ENCODE measurements around the gene RAB32.

Gene RAB32

DNA sequence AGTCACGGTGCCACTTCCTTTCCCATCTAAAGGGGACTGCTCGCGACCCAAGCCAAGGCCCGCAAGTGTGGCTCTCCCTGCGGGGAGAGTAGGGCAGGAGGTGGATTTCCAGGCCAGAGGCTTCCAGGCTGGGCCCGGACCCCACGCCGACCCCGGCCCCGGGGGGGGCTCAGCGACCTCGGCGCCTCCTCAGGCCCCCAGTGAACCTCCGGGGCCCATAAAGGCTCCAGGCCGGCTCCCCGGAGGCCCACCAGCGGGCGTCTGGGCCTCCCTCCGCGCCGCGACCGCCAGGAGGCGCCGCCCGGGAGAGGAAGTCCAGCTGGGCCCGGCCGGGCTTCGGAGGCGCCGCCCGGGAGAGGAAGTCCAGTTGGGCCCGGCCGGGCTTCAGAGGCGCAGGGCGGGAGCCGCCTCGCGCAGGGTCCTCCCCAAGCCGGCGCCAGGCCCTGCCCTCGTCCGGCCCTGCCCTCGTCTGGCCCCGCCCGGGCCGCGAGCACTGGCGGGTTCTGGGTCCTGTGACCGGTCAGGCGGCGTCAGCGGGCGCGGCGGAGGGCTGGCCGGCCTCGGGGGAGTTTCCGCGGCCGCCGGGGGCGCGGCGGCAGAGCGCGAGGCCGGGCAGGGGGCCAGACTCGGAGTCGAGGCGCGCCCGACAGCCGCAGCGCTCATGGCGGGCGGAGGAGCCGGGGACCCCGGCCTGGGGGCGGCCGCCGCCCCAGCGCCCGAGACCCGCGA, at the start of gene RAB32:
Gene RAB32, plus strand, starts transcription at position 623 of the 729 bp plus-strand sequence. Its CDS starts 39 bp downstream, at position 662.
- Histone ChIP-seq H3K4me3 (replicated peaks; ENCODE audit: low read depth, low read length) (peak within 1 kb of the TSS; percentile 46), H3K36me3 (ENCODE audit: control insufficient read depth, insufficient read depth, low read length) (no peaks in the 10 kb centered on the region), H3K27me3 (replicated peaks; ENCODE audit: control insufficient read depth, insufficient read depth, low read length) (no peaks in the 10 kb centered on the region)
- TF ChIP-seq, protein P1, sequence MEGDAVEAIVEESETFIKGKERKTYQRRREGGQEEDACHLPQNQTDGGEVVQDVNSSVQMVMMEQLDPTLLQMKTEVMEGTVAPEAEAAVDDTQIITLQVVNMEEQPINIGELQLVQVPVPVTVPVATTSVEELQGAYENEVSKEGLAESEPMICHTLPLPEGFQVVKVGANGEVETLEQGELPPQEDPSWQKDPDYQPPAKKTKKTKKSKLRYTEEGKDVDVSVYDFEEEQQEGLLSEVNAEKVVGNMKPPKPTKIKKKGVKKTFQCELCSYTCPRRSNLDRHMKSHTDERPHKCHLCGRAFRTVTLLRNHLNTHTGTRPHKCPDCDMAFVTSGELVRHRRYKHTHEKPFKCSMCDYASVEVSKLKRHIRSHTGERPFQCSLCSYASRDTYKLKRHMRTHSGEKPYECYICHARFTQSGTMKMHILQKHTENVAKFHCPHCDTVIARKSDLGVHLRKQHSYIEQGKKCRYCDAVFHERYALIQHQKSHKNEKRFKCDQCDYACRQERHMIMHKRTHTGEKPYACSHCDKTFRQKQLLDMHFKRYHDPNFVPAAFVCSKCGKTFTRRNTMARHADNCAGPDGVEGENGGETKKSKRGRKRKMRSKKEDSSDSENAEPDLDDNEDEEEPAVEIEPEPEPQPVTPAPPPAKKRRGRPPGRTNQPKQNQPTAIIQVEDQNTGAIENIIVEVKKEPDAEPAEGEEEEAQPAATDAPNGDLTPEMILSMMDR (IDR thresholded peaks at IDR 0.05; ENCODE audit: insufficient read depth, low read length, poor library complexity, severe bottlenecking): no peak
- DNase-seq (ENCODE audit: extremely low read depth, insufficient read length): peak; percentile 57

DNA sequence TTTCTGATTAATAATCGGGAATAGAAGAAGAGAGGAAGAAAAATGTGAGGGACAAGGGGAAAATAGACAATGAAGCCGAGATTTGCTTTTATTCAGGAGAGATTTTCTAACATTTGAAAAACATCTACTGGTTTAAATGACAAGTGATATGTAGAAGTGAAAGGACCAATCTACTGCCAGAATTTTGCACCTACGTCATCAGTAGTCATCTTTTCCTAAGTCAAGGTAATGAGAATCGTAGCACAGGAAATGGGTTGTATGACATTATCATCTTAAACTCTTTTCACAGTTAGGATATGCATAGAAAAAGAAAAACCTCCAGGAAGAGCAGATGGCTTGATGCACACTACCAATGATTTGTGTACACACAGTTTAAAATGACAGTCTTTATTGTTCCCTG, 45.3 kb upstream of the RAB32 start:
- Histone ChIP-seq H3K27me3 (replicated peaks; ENCODE audit: control insufficient read depth, insufficient read depth, low read length) (no peaks in the 10 kb centered on the region), H3K4me3 (replicated peaks; ENCODE audit: low read depth, low read length) (no peak overlapping the region), H3K36me3 (ENCODE audit: control insufficient read depth, insufficient read depth, low read length) (no peaks in the 10 kb centered on the region)
- TF ChIP-seq, protein P1 (IDR thresholded peaks at IDR 0.05; ENCODE audit: insufficient read depth, low read length, poor library complexity, severe bottlenecking): no peak
- no peak for DNase-seq (ENCODE audit: extremely low read depth, insufficient read length)

GRCh38 chr6:146503096-146503495, 40.5 kb upstream of the RAB32 start:
- TF ChIP-seq, protein P1 (IDR thresholded peaks at IDR 0.05; ENCODE audit: insufficient read depth, low read length, poor library complexity, severe bottlenecking): no peak
- DNase-seq (ENCODE audit: extremely low read depth, insufficient read length): no peak
- no peaks in the 10 kb centered on the region for H3K27me3 ChIP-seq (replicated peaks; ENCODE audit: control insufficient read depth, insufficient read depth, low read length)
- no peaks in the 10 kb centered on the region for H3K36me3 ChIP-seq (ENCODE audit: control insufficient read depth, insufficient read depth, low read length)
- no peak overlapping the region for H3K4me3 ChIP-seq (replicated peaks; ENCODE audit: low read depth, low read length)

GRCh38 chr6:146515212-146515611, 28.4 kb upstream of the RAB32 start:
- DNase-seq (ENCODE audit: extremely low read depth, insufficient read length): no peak
- Histone ChIP-seq H3K36me3 (ENCODE audit: control insufficient read depth, insufficient read depth, low read length) (no peaks in the 10 kb centered on the region), H3K27me3 (replicated peaks; ENCODE audit: control insufficient read depth, insufficient read depth, low read length) (no peaks in the 10 kb centered on the region), H3K4me3 (replicated peaks; ENCODE audit: low read depth, low read length) (no peak overlapping the region)
- TF ChIP-seq, protein P1 (IDR thresholded peaks at IDR 0.05; ENCODE audit: insufficient read depth, low read length, poor library complexity, severe bottlenecking): no peak

DNA sequence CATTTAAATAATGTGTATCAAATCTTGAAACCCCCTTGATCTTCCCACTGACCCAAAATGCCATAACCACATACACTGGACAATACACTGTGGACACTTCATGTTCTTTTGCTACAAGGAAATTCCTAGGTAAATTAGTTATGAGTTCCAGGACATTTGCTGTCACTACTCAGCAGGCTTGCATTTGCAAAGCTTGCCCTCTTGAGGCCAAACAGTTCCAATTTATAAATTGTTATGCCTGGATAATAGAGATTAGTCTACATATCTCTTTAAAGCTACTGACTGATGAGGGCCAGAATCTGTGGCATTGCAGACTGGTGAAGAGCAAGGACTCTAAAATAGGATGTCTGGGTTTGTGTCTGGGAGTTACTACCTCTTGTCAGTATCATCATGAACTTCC, 17.4 kb upstream of the RAB32 start:
- Histone ChIP-seq H3K36me3 (ENCODE audit: control insufficient read depth, insufficient read depth, low read length) (no peaks in the 10 kb centered on the region), H3K27me3 (replicated peaks; ENCODE audit: control insufficient read depth, insufficient read depth, low read length) (no peaks in the 10 kb centered on the region), H3K4me3 (replicated peaks; ENCODE audit: low read depth, low read length) (no peak overlapping the region)
- no peak for DNase-seq (ENCODE audit: extremely low read depth, insufficient read length)
- TF ChIP-seq, protein P1 (IDR thresholded peaks at IDR 0.05; ENCODE audit: insufficient read depth, low read length, poor library complexity, severe bottlenecking): no peak
